NB4 (cell line): ENCODE measurements around the gene TMEM121B.

Experiments used
- CTCF ChIP-seq: IDR thresholded peaks from one replicate; pipeline ENCODE4 v1.5.1; 2012; ENCODE audit warnings: low read depth, low read length
- POLR2A ChIP-seq: IDR thresholded peaks from 2 replicates; pipeline ENCODE4 v1.6.1; 2011; ENCODE audit warnings: mild to moderate bottlenecking; ENCODE audit not compliant: insufficient read length; ENCODE audit errors: extremely low read depth

GRCh38 chr22:17158568-17159503, 37.7 kb upstream of the TMEM121B start, which contains the start of gene HDHD5:
- TF ChIP-seq POLR2A (no peak), CTCF (no peak)
